ENCODE data around the gene ETF1. TPM values are rescaled to one million over a fixed set of nuclear protein-coding genes. Genes with fewer than 3 reads are reported as not detected.
"Not testable (repeated sequence)": the region's sequence is repeated elsewhere in the genome, so short reads cannot be mapped to it uniquely, and the experiment has no call there.

ETF1 gene
- polyA plus RNA-seq, 4 donors = 40.7 to 57.6 (median 53.1) TPM

- FAIRE-seq = no peak
- no peak overlapping the region for H3K27ac ChIP-seq (ENCODE audit: low read depth in 1 of 3, low read length in 2 of 3)
These were observed 29.0 kb downstream of the ETF1 start for GRCh38 chr5:138514021-138514420.

GRCh38 chr5:138508958-138509357, 34.1 kb downstream of the ETF1 start:
- Histone ChIP-seq H3K27me3 (ENCODE audit: control insufficient read depth in 3 of 3, insufficient read depth in 3 of 3, low read length in 3 of 3) (no peaks in the 10 kb centered on the region), H3K36me3 (ENCODE audit: control insufficient read depth in 3 of 3, insufficient read depth in 2 of 3, low read depth in 1 of 3, low read length in 3 of 3) (peaks cover 15 to 37% (median 23%) of the 10 kb centered on the region in 3 donors), H3K27ac (ENCODE audit: low read depth in 1 of 3, low read length in 2 of 3) (no peak overlapping the region), H3K4me3 (ENCODE audit: low read depth in 1 of 3, low read length in 3 of 3) (no peak overlapping the region), H3K9me3 (ENCODE audit: control insufficient read depth in 2 of 2, insufficient read depth in 1 of 2, low read depth in 1 of 2, low read length in 1 of 2) (no peaks in the 10 kb centered on the region), H3K4me1 (ENCODE audit: control insufficient read depth in 3 of 3, insufficient read depth in 2 of 3, low read depth in 1 of 3, low read length in 2 of 3) (no peaks in the 10 kb centered on the region)
- no peak for FAIRE-seq
- no peak for DNase-seq
- WGBS, 3 donors = 69 to 81% (median 71%) methylated on average over 3 of the region's 3 CpGs

More at GRCh38 chr5:138514021-138514420, 29.0 kb downstream of the ETF1 start:
- Histone ChIP-seq H3K4me3 (ENCODE audit: low read depth in 1 of 3, low read length in 3 of 3) (no peak overlapping the region), H3K36me3 (ENCODE audit: control insufficient read depth in 3 of 3, insufficient read depth in 2 of 3, low read depth in 1 of 3, low read length in 3 of 3) (peaks cover 22 to 49% (median 25%) of the 10 kb centered on the region in 3 donors), H3K27me3 (ENCODE audit: control insufficient read depth in 3 of 3, insufficient read depth in 3 of 3, low read length in 3 of 3) (no peaks in the 10 kb centered on the region), H3K9me3 (ENCODE audit: control insufficient read depth in 2 of 2, insufficient read depth in 1 of 2, low read depth in 1 of 2, low read length in 1 of 2) (no peaks in the 10 kb centered on the region), H3K4me1 (ENCODE audit: control insufficient read depth in 3 of 3, insufficient read depth in 2 of 3, low read depth in 1 of 3, low read length in 2 of 3) (no peaks in the 10 kb centered on the region)
- 95 to 100% (median 96%) methylated on average over 1 of the region's 1 CpG for WGBS, 3 donors
- no peak for DNase-seq

GRCh38 chr5:138507485-138507884, 35.6 kb downstream of the ETF1 start:
- H3K27ac ChIP-seq (ENCODE audit: low read depth in 1 of 3, low read length in 2 of 3); DNase-seq; H3K9me3 ChIP-seq (ENCODE audit: control insufficient read depth in 2 of 2, insufficient read depth in 1 of 2, low read depth in 1 of 2, low read length in 1 of 2); H3K4me3 ChIP-seq (ENCODE audit: low read depth in 1 of 3, low read length in 3 of 3); FAIRE-seq; H3K4me1 ChIP-seq (ENCODE audit: control insufficient read depth in 3 of 3, insufficient read depth in 2 of 3, low read depth in 1 of 3, low read length in 2 of 3); H3K27me3 ChIP-seq (ENCODE audit: control insufficient read depth in 3 of 3, insufficient read depth in 3 of 3, low read length in 3 of 3): not testable (repeated sequence)
- peaks cover 10 to 32% (median 21%) of the 10 kb centered on the region in 3 donors for H3K36me3 ChIP-seq (ENCODE audit: control insufficient read depth in 3 of 3, insufficient read depth in 2 of 3, low read depth in 1 of 3, low read length in 3 of 3)
- 91 to 95% (median 93%) methylated on average over 8 of the region's 8 CpGs for WGBS, 3 donors

GRCh38 chr5:138506370-138507306, 36.4 kb downstream of the ETF1 start:
- Histone ChIP-seq H3K4me3 (ENCODE audit: low read depth in 1 of 3, low read length in 3 of 3) (no peak overlapping the region), H3K27ac (ENCODE audit: low read depth in 1 of 3, low read length in 2 of 3) (no peak overlapping the region), H3K27me3 (ENCODE audit: control insufficient read depth in 3 of 3, insufficient read depth in 3 of 3, low read length in 3 of 3) (no peaks in the 10 kb centered on the region), H3K9me3 (ENCODE audit: control insufficient read depth in 2 of 2, insufficient read depth in 1 of 2, low read depth in 1 of 2, low read length in 1 of 2) (no peaks in the 10 kb centered on the region), H3K4me1 (ENCODE audit: control insufficient read depth in 3 of 3, insufficient read depth in 2 of 3, low read depth in 1 of 3, low read length in 2 of 3) (no peaks in the 10 kb centered on the region), H3K36me3 (ENCODE audit: control insufficient read depth in 3 of 3, insufficient read depth in 2 of 3, low read depth in 1 of 3, low read length in 3 of 3) (peaks cover 6 to 29% (median 19%) of the 10 kb centered on the region in 3 donors)
- WGBS, 3 donors = 87 to 92% (median 89%) methylated on average over 10 of the region's 10 CpGs
- no peak for FAIRE-seq
- DNase-seq = no peak

- DNase-seq = no peak
- WGBS, 3 donors = 42 to 51% (median 47%) methylated on average over 4 of the region's 4 CpGs
- FAIRE-seq = no peak
- no peaks in the 10 kb centered on the region for H3K4me1 ChIP-seq (ENCODE audit: control insufficient read depth in 3 of 3, insufficient read depth in 2 of 3, low read depth in 1 of 3, low read length in 2 of 3)
- H3K27me3 ChIP-seq (ENCODE audit: control insufficient read depth in 3 of 3, insufficient read depth in 3 of 3, low read length in 3 of 3) = no peaks in the 10 kb centered on the region
- no peaks in the 10 kb centered on the region for H3K9me3 ChIP-seq (ENCODE audit: control insufficient read depth in 2 of 2, insufficient read depth in 1 of 2, low read depth in 1 of 2, low read length in 1 of 2)
- H3K4me3 ChIP-seq (ENCODE audit: low read depth in 1 of 3, low read length in 3 of 3) = no peak overlapping the region
- peaks cover 3 to 22% (median 11%) of the 10 kb centered on the region in 3 donors for H3K36me3 ChIP-seq (ENCODE audit: control insufficient read depth in 3 of 3, insufficient read depth in 2 of 3, low read depth in 1 of 3, low read length in 3 of 3)
- no peak overlapping the region for H3K27ac ChIP-seq (ENCODE audit: low read depth in 1 of 3, low read length in 2 of 3)
These were observed 38.2 kb downstream of the ETF1 start for GRCh38 chr5:138504799-138505198.

GRCh38 chr5:138503487-138504270, 39.4 kb downstream of the ETF1 start:
- Histone ChIP-seq H3K9me3 (ENCODE audit: control insufficient read depth in 2 of 2, insufficient read depth in 1 of 2, low read depth in 1 of 2, low read length in 1 of 2) (no peaks in the 10 kb centered on the region), H3K4me1 (ENCODE audit: control insufficient read depth in 3 of 3, insufficient read depth in 2 of 3, low read depth in 1 of 3, low read length in 2 of 3) (no peaks in the 10 kb centered on the region), H3K4me3 (ENCODE audit: low read depth in 1 of 3, low read length in 3 of 3) (no peak overlapping the region), H3K36me3 (ENCODE audit: control insufficient read depth in 3 of 3, insufficient read depth in 2 of 3, low read depth in 1 of 3, low read length in 3 of 3) (peaks cover 0 to 17% (median 4%) of the 10 kb centered on the region in 3 donors), H3K27me3 (ENCODE audit: control insufficient read depth in 3 of 3, insufficient read depth in 3 of 3, low read length in 3 of 3) (no peaks in the 10 kb centered on the region), H3K27ac (ENCODE audit: low read depth in 1 of 3, low read length in 2 of 3) (no peak overlapping the region)
- DNase-seq = peak; percentile 61 to 71
- 37 to 44% (median 38%) methylated on average over 6 of the region's 6 CpGs for whole genome bisulfite sequencing, 3 donors
- no peak for FAIRE-seq

- H3K4me3 ChIP-seq (ENCODE audit: low read depth in 1 of 3, low read length in 3 of 3) = no peak overlapping the region
- FAIRE-seq = no peak
- peaks cover 0 to 10% (median 0%) of the 10 kb centered on the region in 3 donors for H3K36me3 ChIP-seq (ENCODE audit: control insufficient read depth in 3 of 3, insufficient read depth in 2 of 3, low read depth in 1 of 3, low read length in 3 of 3)
- no peak overlapping the region for H3K27ac ChIP-seq (ENCODE audit: low read depth in 1 of 3, low read length in 2 of 3)
- no peaks in the 10 kb centered on the region for H3K4me1 ChIP-seq (ENCODE audit: control insufficient read depth in 3 of 3, insufficient read depth in 2 of 3, low read depth in 1 of 3, low read length in 2 of 3)
- DNase-seq = no peak
- H3K9me3 ChIP-seq (ENCODE audit: control insufficient read depth in 2 of 2, insufficient read depth in 1 of 2, low read depth in 1 of 2, low read length in 1 of 2) = no peaks in the 10 kb centered on the region
- WGBS, 3 donors = 67 to 85% (median 81%) methylated on average over 11 of the region's 11 CpGs
- H3K27me3 ChIP-seq (ENCODE audit: control insufficient read depth in 3 of 3, insufficient read depth in 3 of 3, low read length in 3 of 3) = no peaks in the 10 kb centered on the region
These were observed 40.5 kb downstream of the ETF1 start for GRCh38 chr5:138502521-138502920.

GRCh38 chr5:138502121-138502520, 40.9 kb downstream of the ETF1 start:
- FAIRE-seq (no peak), DNase-seq (no peak)
- H3K27ac ChIP-seq (ENCODE audit: low read depth in 1 of 3, low read length in 2 of 3) = no peak overlapping the region
- H3K9me3 ChIP-seq (ENCODE audit: control insufficient read depth in 2 of 2, insufficient read depth in 1 of 2, low read depth in 1 of 2, low read length in 1 of 2) = no peaks in the 10 kb centered on the region
- peaks cover 0 to 8% (median 0%) of the 10 kb centered on the region in 3 donors for H3K36me3 ChIP-seq (ENCODE audit: control insufficient read depth in 3 of 3, insufficient read depth in 2 of 3, low read depth in 1 of 3, low read length in 3 of 3)
- H3K27me3 ChIP-seq (ENCODE audit: control insufficient read depth in 3 of 3, insufficient read depth in 3 of 3, low read length in 3 of 3) = no peaks in the 10 kb centered on the region
- no peaks in the 10 kb centered on the region for H3K4me1 ChIP-seq (ENCODE audit: control insufficient read depth in 3 of 3, insufficient read depth in 2 of 3, low read depth in 1 of 3, low read length in 2 of 3)
- WGBS, 3 donors = 71 to 86% (median 73%) methylated on average over 4 of the region's 4 CpGs
- no peak overlapping the region for H3K4me3 ChIP-seq (ENCODE audit: low read depth in 1 of 3, low read length in 3 of 3)
